Coronary artery (tissue), 2 donors: ENCODE results near the gene NANP.
A peak's percentile ranks its signal among the peaks of the same experiment; 100 is the strongest.

Experiments used
- DNase-seq: peaks from one replicate; pipeline ENCODE4 v3.0.0-alpha.2; 2017; ENCODE audit warnings: low spot score
- H3K27ac ChIP-seq, 2 donors: fragments of 200-600 bp; sonication (generic); one replicate each; pipeline ENCODE4 v1.5.1; 2016 to 2019
- H3K4me3 ChIP-seq: fragments of 200-600 bp; sonication (generic); 2 replicates; pipeline ENCODE4 v1.5.1; 2016; ENCODE audit warnings: mild to moderate bottlenecking, moderate library complexity
- TF ChIP-seq, protein P1 (sequence below): fragments of 200-600 bp; sonication (generic); IDR thresholded peaks from one replicate; pipeline ENCODE4 v1.5.1; 2019; ENCODE audit warnings: antibody characterized with exemption

NANP gene

DNA sequence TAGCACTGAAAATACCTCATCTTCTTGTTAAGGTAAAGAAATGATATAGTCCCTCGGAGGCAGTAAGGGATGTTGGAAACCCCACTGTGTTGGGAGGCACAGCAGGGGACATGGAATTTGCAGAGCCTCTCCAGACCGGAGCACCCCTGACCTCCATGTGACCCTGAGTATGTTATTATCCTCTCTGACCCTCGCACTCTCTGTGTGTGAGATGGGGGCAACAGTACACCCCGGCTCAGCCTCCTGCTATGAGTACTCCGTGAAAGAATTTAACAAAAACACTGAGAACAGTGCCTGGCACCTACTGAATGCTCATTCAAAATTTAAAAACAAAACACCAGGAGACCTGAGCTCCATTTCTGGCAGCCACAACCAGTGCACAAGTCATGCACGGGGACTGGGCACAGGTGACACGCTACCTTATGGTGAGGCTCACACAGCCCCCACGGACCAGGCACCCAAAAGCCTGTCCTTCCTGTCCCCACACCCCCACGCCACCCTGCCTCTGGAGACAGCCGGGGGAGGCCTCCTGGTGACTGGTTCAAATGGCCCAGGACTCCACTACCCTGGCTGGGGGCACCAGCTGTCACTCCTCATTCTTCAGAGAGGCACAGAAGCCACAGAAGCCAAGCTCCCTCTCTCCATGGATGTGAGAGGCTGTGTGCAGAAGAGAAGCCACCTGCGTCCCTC lies 44.6 kb downstream of the NANP start:
- DNase-seq = no peak
- H3K4me3 ChIP-seq = no peak overlapping the region
- TF ChIP-seq, protein P1, sequence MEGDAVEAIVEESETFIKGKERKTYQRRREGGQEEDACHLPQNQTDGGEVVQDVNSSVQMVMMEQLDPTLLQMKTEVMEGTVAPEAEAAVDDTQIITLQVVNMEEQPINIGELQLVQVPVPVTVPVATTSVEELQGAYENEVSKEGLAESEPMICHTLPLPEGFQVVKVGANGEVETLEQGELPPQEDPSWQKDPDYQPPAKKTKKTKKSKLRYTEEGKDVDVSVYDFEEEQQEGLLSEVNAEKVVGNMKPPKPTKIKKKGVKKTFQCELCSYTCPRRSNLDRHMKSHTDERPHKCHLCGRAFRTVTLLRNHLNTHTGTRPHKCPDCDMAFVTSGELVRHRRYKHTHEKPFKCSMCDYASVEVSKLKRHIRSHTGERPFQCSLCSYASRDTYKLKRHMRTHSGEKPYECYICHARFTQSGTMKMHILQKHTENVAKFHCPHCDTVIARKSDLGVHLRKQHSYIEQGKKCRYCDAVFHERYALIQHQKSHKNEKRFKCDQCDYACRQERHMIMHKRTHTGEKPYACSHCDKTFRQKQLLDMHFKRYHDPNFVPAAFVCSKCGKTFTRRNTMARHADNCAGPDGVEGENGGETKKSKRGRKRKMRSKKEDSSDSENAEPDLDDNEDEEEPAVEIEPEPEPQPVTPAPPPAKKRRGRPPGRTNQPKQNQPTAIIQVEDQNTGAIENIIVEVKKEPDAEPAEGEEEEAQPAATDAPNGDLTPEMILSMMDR = no peak
- no peak overlapping the region for H3K27ac ChIP-seq

DNA sequence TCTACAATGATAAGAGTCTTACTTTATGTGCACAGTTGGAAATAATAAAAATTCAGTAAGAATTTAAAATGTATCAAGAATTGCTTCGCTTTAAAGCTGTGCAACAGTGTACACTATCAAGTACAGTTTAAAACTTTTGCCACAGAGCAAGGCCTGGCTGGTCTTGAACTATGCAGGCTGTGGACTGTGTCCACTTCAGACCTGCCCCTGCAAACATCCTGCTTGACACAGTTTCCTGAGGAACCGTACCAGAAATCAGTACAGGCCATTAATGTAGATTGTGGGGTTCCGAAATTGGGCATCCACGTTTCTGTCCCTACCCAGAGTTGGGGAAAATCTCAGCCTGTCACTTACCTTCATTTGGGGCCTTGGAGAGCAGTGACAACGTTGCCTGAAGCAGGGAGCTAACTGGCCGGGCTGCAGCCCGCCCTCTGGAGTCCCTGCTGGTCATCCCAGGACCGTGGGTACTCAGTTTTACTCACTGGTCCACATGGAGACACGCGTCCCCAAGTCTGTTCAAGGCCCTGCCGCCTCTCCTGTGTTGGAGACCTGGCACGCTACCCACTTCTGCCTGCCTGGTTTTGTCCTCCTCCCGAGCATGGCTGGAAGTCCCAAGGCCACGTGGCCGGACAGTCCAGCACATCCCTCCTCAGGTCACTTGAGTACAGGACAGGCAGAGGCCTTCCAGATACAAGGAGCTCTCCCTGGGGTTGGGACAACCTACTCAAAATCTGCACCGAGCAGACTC lies 46.9 kb downstream of the NANP start:
- no peak overlapping the region for H3K27ac ChIP-seq
- DNase-seq = no peak

DNA sequence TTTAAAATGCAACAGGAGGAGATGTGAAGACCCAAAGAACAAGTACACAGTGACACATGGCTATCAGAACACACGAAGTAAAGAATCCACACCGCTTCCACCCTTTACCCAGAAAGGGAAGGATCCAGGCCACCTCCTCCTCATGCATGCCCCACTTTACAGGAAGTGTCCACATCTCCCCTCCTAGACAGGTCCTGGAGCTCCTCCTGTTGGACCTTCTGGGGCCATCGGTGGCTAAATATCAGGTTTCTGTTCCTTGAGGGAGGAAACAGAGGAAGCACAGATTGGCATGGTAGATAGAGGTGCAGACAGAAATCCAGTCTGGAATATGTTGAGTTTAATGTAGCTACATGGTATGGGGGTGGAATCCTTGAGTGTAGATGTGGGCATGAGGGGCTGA lies 49.4 kb downstream of the NANP start:
- no peak overlapping the region for H3K4me3 ChIP-seq
- peak; percentile 26 for DNase-seq
- TF ChIP-seq, protein P1 = no peak
- H3K27ac ChIP-seq = no peak overlapping the region

More for the DNA sequence above, 46.9 kb downstream of the NANP start:
- TF ChIP-seq, protein P1 = no peak
- no peak overlapping the region for H3K4me3 ChIP-seq

DNA sequence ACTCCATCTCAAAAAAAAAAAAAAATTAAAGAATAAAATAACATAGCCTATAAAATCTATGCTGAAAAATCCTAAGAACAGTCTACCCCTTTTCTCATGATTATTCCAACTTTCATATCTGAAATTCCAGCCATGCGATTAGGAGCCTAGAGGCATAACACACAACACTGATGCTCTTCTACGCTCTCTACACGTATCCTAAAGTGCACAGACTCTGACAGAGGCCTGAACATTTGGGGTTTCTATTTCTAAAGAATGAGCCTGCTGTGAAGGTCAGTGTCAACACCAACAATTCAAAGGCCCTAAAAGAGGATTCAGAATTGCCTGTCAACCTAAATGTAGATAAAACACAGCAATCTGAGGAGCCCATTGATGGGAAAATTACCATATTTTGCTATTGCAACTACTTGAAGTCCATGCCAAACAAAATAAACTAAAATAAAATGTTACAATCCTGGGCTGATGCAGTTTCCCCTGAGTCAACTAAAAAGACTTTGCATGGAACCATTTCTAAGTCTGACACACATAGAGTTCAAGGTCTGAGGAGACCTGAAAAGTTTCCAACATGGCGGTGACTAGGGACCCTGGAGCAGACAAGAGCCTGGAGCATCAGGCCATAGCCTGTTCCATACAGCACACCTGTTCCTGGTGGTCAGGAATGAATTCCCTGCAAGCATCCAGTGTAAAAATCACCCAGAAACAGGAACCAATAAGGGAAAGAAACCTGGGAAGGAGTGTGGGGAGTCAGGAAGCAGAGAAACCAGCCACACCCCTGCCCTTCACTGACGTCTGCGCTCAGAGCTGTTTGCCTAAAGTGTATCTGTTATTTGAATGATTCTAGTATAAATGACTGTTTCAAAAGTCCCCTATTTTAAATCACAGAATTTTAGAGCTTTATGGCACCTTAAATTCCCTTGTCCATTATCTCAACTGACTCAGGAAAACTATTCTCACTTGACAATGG lies 50.2 kb downstream of the NANP start:
- TF ChIP-seq, protein P1 = no peak
- no peak overlapping the region for H3K4me3 ChIP-seq
- no peak overlapping the region for H3K27ac ChIP-seq
- no peak for DNase-seq

DNA sequence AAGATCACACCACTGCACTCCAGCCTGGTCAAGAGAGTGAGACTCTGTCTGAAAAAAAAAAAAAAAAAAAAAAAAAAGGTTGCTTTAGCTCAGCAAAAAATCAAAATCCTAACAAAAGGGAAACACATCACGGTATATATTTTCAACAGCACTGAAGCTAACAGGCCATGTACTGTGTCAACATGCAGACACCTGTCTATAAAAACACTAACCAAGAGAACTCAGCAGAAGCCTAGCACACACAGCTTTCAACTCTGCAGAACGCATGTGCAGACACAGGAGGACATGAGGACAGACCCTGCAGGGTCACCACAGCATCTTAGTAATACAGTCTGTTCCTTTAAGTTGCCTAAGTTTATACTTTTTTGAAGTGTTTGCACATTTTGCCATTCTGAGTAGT lies 52.0 kb downstream of the NANP start:
- Histone ChIP-seq H3K4me3 (no peak overlapping the region), H3K27ac (no peak overlapping the region)
- TF ChIP-seq, protein P1 = no peak
- DNase-seq = no peak

DNA sequence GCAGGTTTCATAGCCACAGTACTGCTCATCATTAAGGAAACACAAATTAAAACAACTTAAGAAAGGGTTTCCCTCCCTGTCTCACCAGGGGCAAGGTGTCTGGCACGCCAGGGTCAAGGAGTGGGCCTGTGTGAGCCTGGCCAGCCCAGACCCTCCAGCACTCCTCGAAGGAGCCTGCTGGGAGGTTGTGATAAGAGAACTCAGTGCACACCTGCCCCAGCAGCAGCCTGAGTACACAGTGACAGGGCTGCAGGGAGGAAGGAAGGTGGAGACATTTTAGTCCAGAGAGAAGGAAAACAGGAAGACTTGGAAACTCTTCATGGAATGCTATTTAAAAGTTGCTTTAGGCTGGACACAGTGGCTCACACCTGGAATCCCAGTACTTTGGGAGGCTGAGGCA lies 52.6 kb downstream of the NANP start:
- TF ChIP-seq, protein P1 = no peak
- DNase-seq = no peak
- H3K4me3 ChIP-seq = no peak overlapping the region
- H3K27ac ChIP-seq = no peak overlapping the region
